ENCODE measurements around the gene OLFML2B. TPM values are rescaled to one million over a fixed set of nuclear protein-coding genes. Genes with fewer than 3 reads are reported as not detected.

The OLFML2B gene
- total and polyA plus RNA-seq, 12 donors = 5.5 to 24.4 (median 15.7) TPM

DNA sequence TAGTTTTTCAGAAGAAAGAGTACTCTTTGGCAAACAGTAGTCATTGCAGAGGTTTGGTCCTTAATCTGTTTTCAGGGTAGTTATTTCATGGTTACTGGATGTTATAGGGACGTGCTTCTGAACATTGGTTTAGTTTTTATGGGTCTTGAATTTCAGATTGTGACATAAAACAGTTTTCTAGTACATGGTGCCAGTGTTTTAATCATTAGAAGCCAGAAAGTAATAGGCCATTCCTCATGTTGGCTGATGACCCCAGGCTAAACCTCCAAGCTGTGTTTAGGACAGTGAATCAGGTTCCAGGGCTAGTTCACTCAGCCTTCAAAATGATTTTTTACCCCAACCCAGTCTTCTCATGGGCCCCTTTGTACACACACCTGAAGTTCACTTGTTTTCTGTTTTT is 73.3 kb downstream of the OLFML2B start:
- WGBS, 4 donors = 94 to 100% (median 96%) methylated on average over 1 of the region's 1 CpG
- no peak for DNase-seq
- TF ChIP-seq POLR2A (IDR thresholded peaks at IDR 0.05) = no peak
- TF ChIP-seq, protein P1, sequence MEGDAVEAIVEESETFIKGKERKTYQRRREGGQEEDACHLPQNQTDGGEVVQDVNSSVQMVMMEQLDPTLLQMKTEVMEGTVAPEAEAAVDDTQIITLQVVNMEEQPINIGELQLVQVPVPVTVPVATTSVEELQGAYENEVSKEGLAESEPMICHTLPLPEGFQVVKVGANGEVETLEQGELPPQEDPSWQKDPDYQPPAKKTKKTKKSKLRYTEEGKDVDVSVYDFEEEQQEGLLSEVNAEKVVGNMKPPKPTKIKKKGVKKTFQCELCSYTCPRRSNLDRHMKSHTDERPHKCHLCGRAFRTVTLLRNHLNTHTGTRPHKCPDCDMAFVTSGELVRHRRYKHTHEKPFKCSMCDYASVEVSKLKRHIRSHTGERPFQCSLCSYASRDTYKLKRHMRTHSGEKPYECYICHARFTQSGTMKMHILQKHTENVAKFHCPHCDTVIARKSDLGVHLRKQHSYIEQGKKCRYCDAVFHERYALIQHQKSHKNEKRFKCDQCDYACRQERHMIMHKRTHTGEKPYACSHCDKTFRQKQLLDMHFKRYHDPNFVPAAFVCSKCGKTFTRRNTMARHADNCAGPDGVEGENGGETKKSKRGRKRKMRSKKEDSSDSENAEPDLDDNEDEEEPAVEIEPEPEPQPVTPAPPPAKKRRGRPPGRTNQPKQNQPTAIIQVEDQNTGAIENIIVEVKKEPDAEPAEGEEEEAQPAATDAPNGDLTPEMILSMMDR (IDR thresholded peaks at IDR 0.05) = no peak
- Histone ChIP-seq H3K4me1 (replicated peaks in 1 of 2) (peaks cover 0 to 25% of the 10 kb centered on the region in 2 donors), H3K9me3 (replicated peaks in 1 of 3) (no peaks in the 10 kb centered on the region), H3K36me3 (replicated peaks in 1 of 2) (no peaks in the 10 kb centered on the region), H3K4me3 (no peak overlapping the region), H3K27ac (no peak overlapping the region), H3K27me3 (no peaks in the 10 kb centered on the region)
- intact Hi-C loops (cut with DNase I) = no loop called here

DNA sequence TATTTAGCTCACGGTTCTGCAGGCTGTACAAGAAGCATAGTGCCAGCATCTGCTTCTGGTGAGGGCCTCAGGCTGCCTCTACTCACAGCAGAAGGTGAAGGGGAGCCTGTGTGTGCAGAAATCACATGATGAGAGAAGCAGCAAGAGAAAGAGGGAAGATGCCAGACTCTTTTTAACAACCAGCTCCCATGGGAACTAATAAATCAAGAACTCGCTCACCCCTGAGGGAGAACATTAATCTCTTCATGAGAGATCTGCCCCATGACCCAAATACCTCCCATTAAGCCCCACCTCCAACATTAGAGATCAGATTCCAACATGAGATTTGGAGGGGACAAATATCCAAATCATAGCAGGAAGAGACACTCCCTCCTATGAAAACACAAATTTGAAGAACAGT is 74.1 kb downstream of the OLFML2B start:
- peaks cover 0 to 6% of the 10 kb centered on the region in 2 donors for H3K36me3 ChIP-seq (replicated peaks in 1 of 2)
- 53 to 87% (median 69%) methylated on average over 2 of the region's 2 CpGs for WGBS, 4 donors
- DNase-seq = no peak

DNA sequence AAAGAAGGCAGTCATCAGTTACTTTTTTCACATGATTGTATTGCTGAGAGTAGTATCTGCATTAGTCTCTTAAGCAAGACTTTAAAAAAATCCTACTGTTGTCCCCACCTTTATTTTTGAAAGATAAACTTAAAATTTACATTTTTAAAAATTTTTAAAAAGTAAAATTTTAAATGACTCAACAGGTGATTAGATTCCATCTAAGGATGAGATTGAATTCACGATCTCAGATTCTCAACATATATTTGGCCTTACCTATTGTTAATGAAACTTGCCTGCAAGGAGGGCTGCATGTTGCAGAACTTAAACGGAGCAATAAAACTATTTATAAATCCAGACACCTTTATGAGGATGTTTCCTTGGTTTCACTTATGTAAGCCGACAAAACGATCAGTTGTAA is 75.2 kb downstream of the OLFML2B start:
- WGBS, 4 donors = 75 to 86% (median 84%) methylated on average over 4 of the region's 4 CpGs
- DNase-seq = no peak
- TF ChIP-seq POLR2A (IDR thresholded peaks at IDR 0.05) = no peak
- TF ChIP-seq, protein P1 (IDR thresholded peaks at IDR 0.05) = no peak
- Histone ChIP-seq H3K27ac (no peak overlapping the region), H3K36me3 (replicated peaks in 1 of 2) (peaks cover 0 to 7% of the 10 kb centered on the region in 2 donors), H3K9me3 (replicated peaks in 1 of 3) (no peaks in the 10 kb centered on the region), H3K4me3 (no peak overlapping the region), H3K4me1 (replicated peaks in 1 of 2) (peaks cover 0 to 11% of the 10 kb centered on the region in 2 donors), H3K27me3 (no peaks in the 10 kb centered on the region)
- intact Hi-C loops (cut with DNase I) = no loop called here

More for the DNA sequence above, 74.1 kb downstream of the OLFML2B start:
- Histone ChIP-seq H3K9me3 (replicated peaks in 1 of 3) (no peaks in the 10 kb centered on the region), H3K4me3 (no peak overlapping the region), H3K27me3 (no peaks in the 10 kb centered on the region), H3K4me1 (replicated peaks in 1 of 2) (peaks cover 0 to 22% of the 10 kb centered on the region in 2 donors), H3K27ac (no peak overlapping the region)
- intact Hi-C loops (cut with DNase I) = no loop called here
- TF ChIP-seq, protein P1 (IDR thresholded peaks at IDR 0.05) = no peak
- no peak for TF ChIP-seq POLR2A (IDR thresholded peaks at IDR 0.05)

DNA sequence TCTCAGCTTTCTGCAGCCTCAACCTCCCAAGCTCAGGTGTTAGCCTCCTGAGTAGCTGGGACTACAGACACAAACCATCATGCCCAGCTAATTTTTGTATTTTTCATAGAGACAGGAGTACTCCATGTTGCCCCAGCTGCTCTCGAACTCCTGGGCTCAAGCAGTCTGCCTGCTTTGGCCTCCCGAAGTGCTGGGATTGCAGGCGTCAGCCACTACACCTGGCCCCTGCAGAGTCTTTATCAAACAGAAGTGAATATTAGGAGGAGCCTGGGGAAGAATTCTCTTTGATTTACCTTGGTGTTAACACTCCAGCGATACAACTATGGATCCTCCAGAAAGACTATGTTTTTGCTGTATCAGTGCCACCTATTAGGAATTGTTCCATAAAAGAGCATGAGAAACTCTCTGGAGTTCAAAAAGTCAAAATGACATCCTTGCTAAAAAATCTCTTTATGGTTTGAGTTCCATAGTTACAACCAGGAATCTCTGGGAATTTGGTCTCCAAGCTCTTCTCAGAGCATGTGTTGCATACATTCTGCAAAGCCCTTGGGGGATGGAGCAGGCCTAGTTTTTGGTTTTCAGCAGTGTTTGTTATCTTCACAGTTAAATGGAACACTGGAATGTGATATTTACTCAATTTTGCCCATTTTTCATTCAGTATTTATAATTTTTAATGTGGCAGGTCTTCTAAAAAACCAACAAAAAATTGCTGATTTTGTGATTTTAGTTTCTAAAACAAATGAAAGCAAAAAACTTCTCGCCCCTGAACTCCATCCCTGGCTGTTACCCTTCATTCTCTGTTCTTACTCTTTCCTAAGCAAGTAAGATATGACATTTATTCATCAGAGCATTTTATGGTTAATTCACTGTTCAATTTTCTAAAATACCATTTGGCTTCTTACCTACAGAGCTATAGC is 77.3 kb downstream of the OLFML2B start:
- WGBS, 4 donors = 91 to 95% (median 93%) methylated on average over 5 of the region's 5 CpGs
- H3K4me1 ChIP-seq (replicated peaks in 1 of 2) = peaks cover 0 to 10% of the 10 kb centered on the region in 2 donors
- H3K27me3 ChIP-seq = no peaks in the 10 kb centered on the region
- H3K27ac ChIP-seq = no peak overlapping the region
- no peak for DNase-seq
- intact Hi-C loops (cut with DNase I) = no loop called here
- peaks cover 0 to 14% of the 10 kb centered on the region in 2 donors for H3K36me3 ChIP-seq (replicated peaks in 1 of 2)
- no peaks in the 10 kb centered on the region for H3K9me3 ChIP-seq (replicated peaks in 1 of 3)
- no peak for TF ChIP-seq POLR2A (IDR thresholded peaks at IDR 0.05)
- TF ChIP-seq, protein P1 (IDR thresholded peaks at IDR 0.05) = no peak
- no peak overlapping the region for H3K4me3 ChIP-seq
